ENCODE results near the gene ASB10. TPM values are rescaled to one million over a fixed set of nuclear protein-coding genes. Genes with fewer than 3 reads are reported as not detected.

Gene ASB10
- total and polyA plus RNA-seq, 2 of the 13 experiments (the other 11 are each of a cell fraction or from before 2014, with no cell fraction given), result not detected

DNA sequence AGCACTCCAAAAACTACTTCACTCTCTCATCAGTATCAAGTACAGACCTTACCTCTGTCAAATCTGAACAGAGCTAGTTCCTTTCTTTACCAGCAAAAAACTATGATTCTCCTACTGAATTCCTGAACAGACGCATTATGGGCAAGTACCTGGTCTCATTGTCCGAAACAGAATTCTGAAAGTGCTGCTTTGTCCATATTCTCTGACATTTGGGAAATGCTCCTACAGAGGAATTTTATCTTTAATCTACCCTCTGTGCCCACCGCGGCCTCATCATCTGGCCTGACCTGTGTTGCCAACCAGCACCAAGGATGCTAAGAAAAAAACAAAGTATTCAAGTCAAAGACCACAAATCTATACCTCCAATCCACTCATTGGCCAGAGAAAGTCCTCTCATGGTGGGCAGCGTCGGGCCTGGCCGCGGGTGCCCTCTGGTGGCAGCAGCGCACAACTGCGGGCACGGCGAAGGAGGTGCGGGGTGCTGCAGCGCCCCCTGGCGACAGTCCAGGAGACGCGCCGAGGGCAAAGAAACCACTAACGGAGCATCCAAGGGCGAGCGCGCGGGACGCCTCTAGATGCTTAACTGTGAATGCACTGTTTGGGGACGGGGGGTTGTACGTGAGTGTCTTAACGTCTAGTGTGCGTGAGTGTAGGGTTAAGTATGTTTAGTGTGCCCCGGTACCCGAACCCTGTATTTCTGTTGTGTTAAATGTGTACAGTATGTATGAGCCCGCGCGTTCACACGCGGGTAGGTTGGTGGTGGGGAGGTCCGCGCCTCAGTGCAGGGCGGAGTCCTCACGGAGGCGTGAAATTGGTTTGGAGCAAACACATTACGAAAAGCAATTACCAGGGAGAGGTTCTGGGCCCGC lies 14.5 kb downstream of the ASB10 start (continued):
- TF ChIP-seq, protein P1, sequence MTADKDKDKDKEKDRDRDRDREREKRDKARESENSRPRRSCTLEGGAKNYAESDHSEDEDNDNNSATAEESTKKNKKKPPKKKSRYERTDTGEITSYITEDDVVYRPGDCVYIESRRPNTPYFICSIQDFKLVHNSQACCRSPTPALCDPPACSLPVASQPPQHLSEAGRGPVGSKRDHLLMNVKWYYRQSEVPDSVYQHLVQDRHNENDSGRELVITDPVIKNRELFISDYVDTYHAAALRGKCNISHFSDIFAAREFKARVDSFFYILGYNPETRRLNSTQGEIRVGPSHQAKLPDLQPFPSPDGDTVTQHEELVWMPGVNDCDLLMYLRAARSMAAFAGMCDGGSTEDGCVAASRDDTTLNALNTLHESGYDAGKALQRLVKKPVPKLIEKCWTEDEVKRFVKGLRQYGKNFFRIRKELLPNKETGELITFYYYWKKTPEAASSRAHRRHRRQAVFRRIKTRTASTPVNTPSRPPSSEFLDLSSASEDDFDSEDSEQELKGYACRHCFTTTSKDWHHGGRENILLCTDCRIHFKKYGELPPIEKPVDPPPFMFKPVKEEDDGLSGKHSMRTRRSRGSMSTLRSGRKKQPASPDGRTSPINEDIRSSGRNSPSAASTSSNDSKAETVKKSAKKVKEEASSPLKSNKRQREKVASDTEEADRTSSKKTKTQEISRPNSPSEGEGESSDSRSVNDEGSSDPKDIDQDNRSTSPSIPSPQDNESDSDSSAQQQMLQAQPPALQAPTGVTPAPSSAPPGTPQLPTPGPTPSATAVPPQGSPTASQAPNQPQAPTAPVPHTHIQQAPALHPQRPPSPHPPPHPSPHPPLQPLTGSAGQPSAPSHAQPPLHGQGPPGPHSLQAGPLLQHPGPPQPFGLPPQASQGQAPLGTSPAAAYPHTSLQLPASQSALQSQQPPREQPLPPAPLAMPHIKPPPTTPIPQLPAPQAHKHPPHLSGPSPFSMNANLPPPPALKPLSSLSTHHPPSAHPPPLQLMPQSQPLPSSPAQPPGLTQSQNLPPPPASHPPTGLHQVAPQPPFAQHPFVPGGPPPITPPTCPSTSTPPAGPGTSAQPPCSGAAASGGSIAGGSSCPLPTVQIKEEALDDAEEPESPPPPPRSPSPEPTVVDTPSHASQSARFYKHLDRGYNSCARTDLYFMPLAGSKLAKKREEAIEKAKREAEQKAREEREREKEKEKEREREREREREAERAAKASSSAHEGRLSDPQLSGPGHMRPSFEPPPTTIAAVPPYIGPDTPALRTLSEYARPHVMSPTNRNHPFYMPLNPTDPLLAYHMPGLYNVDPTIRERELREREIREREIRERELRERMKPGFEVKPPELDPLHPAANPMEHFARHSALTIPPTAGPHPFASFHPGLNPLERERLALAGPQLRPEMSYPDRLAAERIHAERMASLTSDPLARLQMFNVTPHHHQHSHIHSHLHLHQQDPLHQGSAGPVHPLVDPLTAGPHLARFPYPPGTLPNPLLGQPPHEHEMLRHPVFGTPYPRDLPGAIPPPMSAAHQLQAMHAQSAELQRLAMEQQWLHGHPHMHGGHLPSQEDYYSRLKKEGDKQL (CRISPR knock-in tag; IDR thresholded peaks at IDR 0.05; ENCODE audit: low read depth), result no peak
- TF ChIP-seq ARID3A (IDR thresholded peaks at IDR 0.05; ENCODE audit: low read depth, low read length) (no peak), ZNF879 (CRISPR knock-in tag; IDR thresholded peaks at IDR 0.05) (no peak), FOSL2 (CRISPR knock-in tag; IDR thresholded peaks at IDR 0.05) (peak; percentile 53), CC2D1A (CRISPR knock-in tag; IDR thresholded peaks at IDR 0.05) (no peak), RARA (CRISPR knock-in tag; IDR thresholded peaks at IDR 0.05) (no peak), GATAD2A (CRISPR knock-in tag; IDR thresholded peaks at IDR 0.05) (peak; percentile 70), SRY (CRISPR knock-in tag; IDR thresholded peaks at IDR 0.05) (0 out of 2 replicates have a peak, but pooled peaks have one; percentile 37), FOSL1 (CRISPR knock-in tag; IDR thresholded peaks at IDR 0.05; ENCODE audit: borderline replicate concordance) (no peak), JUN (CRISPR knock-in tag; IDR thresholded peaks at IDR 0.05) (no peak), PRPF4 (IDR thresholded peaks at IDR 0.05; ENCODE audit: low read depth, low read length, poor library complexity, severe bottlenecking) (no peak)
- TF ChIP-seq, protein P2, sequence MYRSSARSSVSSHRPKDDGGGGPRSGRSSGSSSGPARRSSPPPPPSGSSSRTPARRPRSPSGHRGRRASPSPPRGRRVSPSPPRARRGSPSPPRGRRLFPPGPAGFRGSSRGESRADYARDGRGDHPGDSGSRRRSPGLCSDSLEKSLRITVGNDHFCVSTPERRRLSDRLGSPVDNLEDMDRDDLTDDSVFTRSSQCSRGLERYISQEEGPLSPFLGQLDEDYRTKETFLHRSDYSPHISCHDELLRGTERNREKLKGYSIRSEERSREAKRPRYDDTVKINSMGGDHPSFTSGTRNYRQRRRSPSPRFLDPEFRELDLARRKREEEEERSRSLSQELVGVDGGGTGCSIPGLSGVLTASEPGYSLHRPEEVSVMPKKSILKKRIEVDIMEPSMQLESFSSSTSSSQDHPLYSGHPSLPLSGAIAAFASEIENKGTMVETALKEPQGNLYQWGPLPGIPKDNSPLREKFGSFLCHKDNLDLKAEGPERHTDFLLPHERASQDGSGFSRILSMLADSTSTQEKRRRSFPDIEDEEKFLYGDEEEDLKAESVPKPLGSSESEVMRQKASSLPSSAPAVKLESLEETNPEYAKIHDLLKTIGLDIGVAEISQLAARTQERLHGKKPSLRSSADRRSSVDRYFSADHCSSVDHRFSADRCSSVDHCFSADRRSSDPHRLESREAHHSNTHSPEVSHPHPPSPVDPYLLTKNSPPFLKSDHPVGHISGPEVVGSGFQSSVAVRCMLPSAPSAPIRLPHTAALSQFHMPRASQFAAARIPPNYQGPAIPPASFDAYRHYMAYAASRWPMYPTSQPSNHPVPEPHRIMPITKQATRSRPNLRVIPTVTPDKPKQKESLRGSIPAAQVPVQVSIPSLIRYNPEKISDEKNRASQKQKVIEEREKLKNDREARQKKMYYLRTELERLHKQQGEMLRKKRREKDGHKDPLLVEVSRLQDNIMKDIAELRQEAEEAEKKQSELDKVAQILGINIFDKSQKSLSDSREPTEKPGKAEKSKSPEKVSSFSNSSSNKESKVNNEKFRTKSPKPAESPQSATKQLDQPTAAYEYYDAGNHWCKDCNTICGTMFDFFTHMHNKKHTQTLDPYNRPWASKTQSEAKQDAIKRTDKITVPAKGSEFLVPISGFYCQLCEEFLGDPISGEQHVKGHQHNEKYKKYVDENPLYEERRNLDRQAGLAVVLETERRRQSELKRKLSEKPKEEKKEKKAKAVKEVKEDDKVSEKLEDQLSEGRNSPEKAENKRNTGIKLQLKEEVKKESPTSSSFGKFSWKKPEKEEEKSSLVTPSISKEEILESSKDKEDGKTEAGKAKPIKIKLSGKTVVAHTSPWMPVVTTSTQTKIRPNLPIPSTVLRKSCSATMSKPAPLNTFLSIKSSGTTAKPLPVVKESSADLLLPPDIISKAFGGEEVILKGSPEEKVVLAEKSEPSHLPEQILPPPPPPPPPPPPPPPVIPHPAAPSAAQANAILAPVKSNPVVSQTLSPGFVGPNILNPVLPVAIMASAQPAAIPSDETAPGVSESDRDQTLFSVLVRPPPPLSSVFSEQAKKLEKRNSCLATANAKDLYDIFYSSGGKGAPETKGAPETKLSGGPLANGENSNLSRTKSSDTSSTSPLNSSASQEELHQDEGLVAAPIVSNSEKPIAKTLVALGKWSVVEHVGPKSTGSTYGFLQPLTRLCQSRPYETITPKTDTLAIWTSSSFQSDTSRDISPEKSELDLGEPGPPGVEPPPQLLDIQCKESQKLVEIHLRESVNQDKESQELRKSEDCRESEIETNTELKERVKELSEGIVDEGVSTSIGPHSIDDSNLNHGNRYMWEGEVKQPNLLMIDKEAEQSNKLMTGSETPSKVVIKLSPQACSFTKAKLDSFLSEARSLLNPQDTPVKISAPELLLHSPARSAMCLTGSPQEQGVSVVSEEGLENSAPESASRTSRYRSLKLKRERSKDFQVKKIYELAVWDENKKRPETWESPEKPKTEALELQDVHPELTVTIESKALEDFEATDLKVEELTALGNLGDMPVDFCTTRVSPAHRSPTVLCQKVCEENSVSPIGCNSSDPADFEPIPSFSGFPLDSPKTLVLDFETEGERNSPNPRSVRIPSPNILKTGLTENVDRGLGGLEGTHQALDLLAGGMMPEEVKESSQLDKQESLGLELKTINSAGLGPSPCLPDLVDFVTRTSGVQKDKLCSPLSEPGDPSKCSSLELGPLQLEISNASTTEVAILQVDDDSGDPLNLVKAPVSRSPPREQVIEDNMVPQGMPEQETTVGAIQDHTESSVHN (CRISPR knock-in tag; IDR thresholded peaks at IDR 0.05), result no peak
- TF ChIP-seq, protein P3, sequence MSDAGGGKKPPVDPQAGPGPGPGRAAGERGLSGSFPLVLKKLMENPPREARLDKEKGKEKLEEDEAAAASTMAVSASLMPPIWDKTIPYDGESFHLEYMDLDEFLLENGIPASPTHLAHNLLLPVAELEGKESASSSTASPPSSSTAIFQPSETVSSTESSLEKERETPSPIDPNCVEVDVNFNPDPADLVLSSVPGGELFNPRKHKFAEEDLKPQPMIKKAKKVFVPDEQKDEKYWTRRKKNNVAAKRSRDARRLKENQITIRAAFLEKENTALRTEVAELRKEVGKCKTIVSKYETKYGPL (CRISPR knock-in tag; IDR thresholded peaks at IDR 0.05), result no peak
